Neural cell (in vitro differentiated cells): ENCODE measurements around the gene AGRN. TPM values are rescaled to one million over a fixed set of nuclear protein-coding genes. Genes with fewer than 3 reads are reported as not detected.

Source experiments
- H2AFZ ChIP-seq: fragments of 200-600, 300-800 bp; sonication (generic), shearing (Covaris generic); 2 replicates; pipeline ENCODE4 v1.6.0; 2014; ENCODE audit warnings: low read depth, mild to moderate bottlenecking, antibody characterized with exemption, low read length, moderate library complexity
- H3F3A ChIP-seq: fragments of 200-600 bp; shearing (Covaris generic); 2 replicates; pipeline ENCODE4 v1.6.1; 2016; ENCODE audit warnings: mild to moderate bottlenecking, moderate library complexity, mixed read lengths, antibody characterized with exemption, low read length; ENCODE audit not compliant: insufficient read depth, poor library complexity, severe bottlenecking
- H3K27ac ChIP-seq: fragments of 200-600, 300-800 bp; sonication (generic), shearing (Covaris generic); 2 replicates; pipeline ENCODE4 v1.5.1; 2014; ENCODE audit warnings: mild to moderate bottlenecking, low read length, moderate library complexity
- H3K27me3 ChIP-seq: fragments of 300-800, 200-600 bp; sonication (generic), shearing (Covaris generic); 2 replicates; pipeline ENCODE4 v1.6.0; 2014; ENCODE audit warnings: mild to moderate bottlenecking, low read depth, low read length, moderate library complexity; ENCODE audit not compliant: insufficient read depth
- H3K36me3 ChIP-seq: fragments of 300-800, 200-600 bp; sonication (generic), shearing (Covaris generic); 2 replicates; pipeline ENCODE4 v1.5.1; 2014; ENCODE audit warnings: mild to moderate bottlenecking, antibody characterized with exemption, low read length, moderate library complexity; ENCODE audit not compliant: insufficient read depth
- H3K4me2 ChIP-seq: fragments of 300-800, 200-600 bp; sonication (generic), shearing (Covaris generic); 2 replicates; pipeline ENCODE4 v1.6.0; 2014; ENCODE audit warnings: mild to moderate bottlenecking, low read length
- H3K4me3 ChIP-seq: fragments of 300-800, 200-600 bp; sonication (generic), shearing (Covaris generic); 2 replicates; pipeline ENCODE4 v1.5.1; 2014; ENCODE audit warnings: mild to moderate bottlenecking, low read length, moderate library complexity
- H3K79me2 ChIP-seq: fragments of 200-600 bp; shearing (Covaris generic); replicated peaks from 2 replicates; pipeline ENCODE4 v1.6.0; 2014; ENCODE audit warnings: mild to moderate bottlenecking, low read length, moderate library complexity; ENCODE audit not compliant: insufficient read depth
- H3K9ac ChIP-seq: fragments of 300-800, 200-600 bp; sonication (generic), shearing (Covaris generic); 2 replicates; pipeline ENCODE4 v1.6.1; 2016; ENCODE audit warnings: mild to moderate bottlenecking, low read length, mixed read lengths
- H3K9me2 ChIP-seq: fragments of 200-600 bp; shearing (Covaris generic); 2 replicates; pipeline ENCODE4 v1.6.1; 2016; ENCODE audit warnings: mild to moderate bottlenecking, low read length, mixed read lengths; ENCODE audit not compliant: insufficient read depth
- H3K9me3 ChIP-seq: fragments of 200-600, 300-800 bp; sonication (generic), shearing (Covaris generic); 2 replicates; pipeline ENCODE4 v1.6.1; 2016; ENCODE audit warnings: mild to moderate bottlenecking, mixed run types, low read length, moderate library complexity, mixed read lengths
- H4K20me1 ChIP-seq: fragments of 200-600 bp; shearing (Covaris generic); 2 replicates; pipeline ENCODE4 v1.6.1; 2016; ENCODE audit warnings: mild to moderate bottlenecking, mixed run types; ENCODE audit not compliant: insufficient read depth
- EP300 ChIP-seq: fragments of 450-650 bp; conservative IDR thresholded peaks from 2 replicates; pipeline ENCODE4 v1.6.1; 2014; ENCODE audit warnings: antibody characterized with exemption, mild to moderate bottlenecking, moderate library complexity; ENCODE audit not compliant: poor library complexity, severe bottlenecking
- EZH2 ChIP-seq: fragments of 200-600, 300-800 bp; shearing (Covaris generic), sonication (generic); IDR thresholded peaks from 2 replicates; pipeline ENCODE4 v1.6.1; 2014; ENCODE audit warnings: antibody characterized with exemption, low read length, borderline replicate concordance, mild to moderate bottlenecking; ENCODE audit not compliant: insufficient read depth, poor library complexity, severe bottlenecking
- MXI1 ChIP-seq: fragments of 450-650 bp; conservative IDR thresholded peaks from 2 replicates; pipeline ENCODE4 v1.6.1; 2014; ENCODE audit warnings: antibody characterized with exemption, mild to moderate bottlenecking; ENCODE audit not compliant: poor library complexity, severe bottlenecking
- POLR2AphosphoS5 ChIP-seq: IDR thresholded peaks from 2 replicates; pipeline ENCODE4 v1.6.1; 2012
- RAD21 ChIP-seq: fragments of 450-650 bp; conservative IDR thresholded peaks from 2 replicates; pipeline ENCODE4 v1.6.1; 2014; ENCODE audit warnings: antibody characterized with exemption, mild to moderate bottlenecking, moderate library complexity
- SMC3 ChIP-seq: fragments of 450-650 bp; conservative IDR thresholded peaks from 2 replicates; pipeline ENCODE4 v1.6.1; 2014; ENCODE audit warnings: antibody characterized with exemption, mild to moderate bottlenecking, moderate library complexity; ENCODE audit not compliant: poor library complexity
- TAF1 ChIP-seq: IDR thresholded peaks from 2 replicates; pipeline ENCODE4 v1.6.1; 2012; ENCODE audit warnings: low read depth
- polyA plus RNA-seq: library from polyadenylated mRNA; depleted of rRNA; stranded (reverse); fragments of >200 nt; gene quantifications from 2 replicates; pipeline ENCODE4 v1.2.3, GENCODE V29; 2014
- TF ChIP-seq, protein P1 (sequence below): IDR thresholded peaks from 2 replicates; pipeline ENCODE4 v1.6.1; 2012; ENCODE audit warnings: borderline replicate concordance
- TF ChIP-seq, protein P2 (sequence below): fragments of 450-650 bp; IDR thresholded peaks from 2 replicates; pipeline ENCODE4 v1.5.1; 2014; ENCODE audit warnings: antibody characterized with exemption, mild to moderate bottlenecking, moderate library complexity; ENCODE audit not compliant: poor library complexity, severe bottlenecking

Gene AGRN
- polyA plus RNA-seq, 1 donor from 2014 or later: 104 TPM

DNA sequence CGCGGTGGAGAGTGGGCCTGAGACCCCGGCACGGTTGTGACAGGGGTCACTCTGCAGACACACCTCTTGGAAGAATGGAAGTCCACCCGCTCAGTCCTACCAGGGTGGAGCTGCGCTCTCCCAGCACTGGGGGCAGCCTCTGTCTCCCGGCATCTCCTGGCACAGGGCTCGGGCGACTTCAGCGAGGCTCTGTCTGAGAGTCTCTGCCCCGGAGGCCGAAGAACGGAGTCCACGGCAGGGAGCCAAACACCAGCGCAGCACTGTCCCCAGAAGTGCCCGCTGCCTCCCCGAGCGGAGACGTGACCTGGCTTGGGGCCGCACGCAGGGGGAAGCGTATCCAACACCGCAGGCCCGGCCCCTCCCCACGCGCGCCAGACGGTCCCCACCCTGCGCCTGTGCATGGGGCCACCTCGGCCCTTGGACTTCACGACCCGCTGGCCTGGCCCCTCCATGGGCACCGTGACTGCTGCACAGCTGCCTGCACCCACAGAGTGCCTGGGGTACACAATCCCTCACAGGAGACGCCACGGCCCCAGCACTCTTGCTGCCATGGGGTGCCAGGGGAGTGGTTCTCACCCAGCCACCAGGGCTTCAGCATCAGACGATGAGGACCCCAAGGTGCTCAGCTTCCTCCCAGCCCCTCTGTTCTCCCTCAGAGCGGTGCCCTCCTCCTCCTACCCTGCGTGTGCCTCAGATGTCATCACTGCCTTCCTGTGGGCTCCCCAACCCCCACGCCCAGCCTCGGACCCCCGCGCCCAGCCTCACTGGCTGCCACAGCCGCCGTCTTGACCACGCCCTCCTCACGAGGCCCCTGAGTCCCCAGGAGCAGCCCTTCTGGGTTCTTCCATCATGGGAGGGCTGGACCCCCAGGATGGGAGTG, 69.1 kb downstream of the AGRN start:
- Histone ChIP-seq H3K27ac (no peak overlapping the region), H3K27me3 (no peaks in the 10 kb centered on the region), H3K79me2 (no peaks in the 10 kb centered on the region), H3K36me3 (no peaks in the 10 kb centered on the region), H3K9me2 (no peaks in the 10 kb centered on the region), H3K4me3 (no peak overlapping the region), H3K9ac (no peak overlapping the region), H4K20me1 (no peaks in the 10 kb centered on the region), H3K4me2 (no peak overlapping the region), H3F3A (no peaks in the 10 kb centered on the region), H2AFZ (no peak overlapping the region), H3K9me3 (no peaks in the 10 kb centered on the region)
- no peak for TF ChIP-seq POLR2AphosphoS5
- no peak for TF ChIP-seq EP300
- TF ChIP-seq, protein P1, sequence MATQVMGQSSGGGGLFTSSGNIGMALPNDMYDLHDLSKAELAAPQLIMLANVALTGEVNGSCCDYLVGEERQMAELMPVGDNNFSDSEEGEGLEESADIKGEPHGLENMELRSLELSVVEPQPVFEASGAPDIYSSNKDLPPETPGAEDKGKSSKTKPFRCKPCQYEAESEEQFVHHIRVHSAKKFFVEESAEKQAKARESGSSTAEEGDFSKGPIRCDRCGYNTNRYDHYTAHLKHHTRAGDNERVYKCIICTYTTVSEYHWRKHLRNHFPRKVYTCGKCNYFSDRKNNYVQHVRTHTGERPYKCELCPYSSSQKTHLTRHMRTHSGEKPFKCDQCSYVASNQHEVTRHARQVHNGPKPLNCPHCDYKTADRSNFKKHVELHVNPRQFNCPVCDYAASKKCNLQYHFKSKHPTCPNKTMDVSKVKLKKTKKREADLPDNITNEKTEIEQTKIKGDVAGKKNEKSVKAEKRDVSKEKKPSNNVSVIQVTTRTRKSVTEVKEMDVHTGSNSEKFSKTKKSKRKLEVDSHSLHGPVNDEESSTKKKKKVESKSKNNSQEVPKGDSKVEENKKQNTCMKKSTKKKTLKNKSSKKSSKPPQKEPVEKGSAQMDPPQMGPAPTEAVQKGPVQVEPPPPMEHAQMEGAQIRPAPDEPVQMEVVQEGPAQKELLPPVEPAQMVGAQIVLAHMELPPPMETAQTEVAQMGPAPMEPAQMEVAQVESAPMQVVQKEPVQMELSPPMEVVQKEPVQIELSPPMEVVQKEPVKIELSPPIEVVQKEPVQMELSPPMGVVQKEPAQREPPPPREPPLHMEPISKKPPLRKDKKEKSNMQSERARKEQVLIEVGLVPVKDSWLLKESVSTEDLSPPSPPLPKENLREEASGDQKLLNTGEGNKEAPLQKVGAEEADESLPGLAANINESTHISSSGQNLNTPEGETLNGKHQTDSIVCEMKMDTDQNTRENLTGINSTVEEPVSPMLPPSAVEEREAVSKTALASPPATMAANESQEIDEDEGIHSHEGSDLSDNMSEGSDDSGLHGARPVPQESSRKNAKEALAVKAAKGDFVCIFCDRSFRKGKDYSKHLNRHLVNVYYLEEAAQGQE: no peak
- no peak for TF ChIP-seq TAF1
- no peak for TF ChIP-seq RAD21
- TF ChIP-seq SMC3: no peak
- TF ChIP-seq, protein P2, sequence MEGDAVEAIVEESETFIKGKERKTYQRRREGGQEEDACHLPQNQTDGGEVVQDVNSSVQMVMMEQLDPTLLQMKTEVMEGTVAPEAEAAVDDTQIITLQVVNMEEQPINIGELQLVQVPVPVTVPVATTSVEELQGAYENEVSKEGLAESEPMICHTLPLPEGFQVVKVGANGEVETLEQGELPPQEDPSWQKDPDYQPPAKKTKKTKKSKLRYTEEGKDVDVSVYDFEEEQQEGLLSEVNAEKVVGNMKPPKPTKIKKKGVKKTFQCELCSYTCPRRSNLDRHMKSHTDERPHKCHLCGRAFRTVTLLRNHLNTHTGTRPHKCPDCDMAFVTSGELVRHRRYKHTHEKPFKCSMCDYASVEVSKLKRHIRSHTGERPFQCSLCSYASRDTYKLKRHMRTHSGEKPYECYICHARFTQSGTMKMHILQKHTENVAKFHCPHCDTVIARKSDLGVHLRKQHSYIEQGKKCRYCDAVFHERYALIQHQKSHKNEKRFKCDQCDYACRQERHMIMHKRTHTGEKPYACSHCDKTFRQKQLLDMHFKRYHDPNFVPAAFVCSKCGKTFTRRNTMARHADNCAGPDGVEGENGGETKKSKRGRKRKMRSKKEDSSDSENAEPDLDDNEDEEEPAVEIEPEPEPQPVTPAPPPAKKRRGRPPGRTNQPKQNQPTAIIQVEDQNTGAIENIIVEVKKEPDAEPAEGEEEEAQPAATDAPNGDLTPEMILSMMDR: no peak
- TF ChIP-seq MXI1: no peak
- no peak for TF ChIP-seq EZH2

DNA sequence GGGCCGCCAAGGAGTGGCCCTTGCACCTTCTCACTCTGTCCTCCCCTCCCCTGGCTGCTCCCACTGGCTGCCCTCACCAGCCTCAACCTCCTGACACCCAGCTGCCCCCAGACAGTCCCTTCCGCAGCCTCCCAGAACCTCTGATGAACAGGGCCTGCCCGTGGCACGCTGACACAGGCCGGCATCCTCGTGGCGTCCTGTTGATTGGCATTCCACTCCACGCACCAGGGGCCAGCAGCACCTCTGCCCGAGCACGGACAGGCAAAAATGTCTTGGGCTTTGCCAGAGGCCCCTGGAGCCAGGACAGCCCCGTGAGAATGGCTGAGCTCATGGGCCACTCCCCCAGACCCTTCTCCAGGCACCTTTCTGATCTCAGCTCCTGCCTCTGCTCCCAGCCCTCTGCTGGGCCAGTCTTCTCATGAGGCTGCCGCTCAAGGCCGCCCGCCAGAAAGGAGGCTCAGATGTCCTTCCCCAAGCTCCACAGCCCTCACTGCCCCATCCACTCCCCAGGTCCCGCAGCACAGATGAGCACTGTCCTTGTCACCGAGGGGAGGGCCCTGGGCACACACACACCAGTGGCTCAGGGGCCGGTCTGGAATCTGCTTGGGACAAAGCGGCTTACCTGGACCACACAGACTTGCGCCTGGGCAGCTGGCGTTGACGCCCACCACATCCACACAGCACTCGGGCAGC, 70.0 kb downstream of the AGRN start:
- Histone ChIP-seq H3K79me2 (no peaks in the 10 kb centered on the region), H3K9ac (no peak overlapping the region), H3K4me2 (no peak overlapping the region), H3F3A (no peaks in the 10 kb centered on the region), H4K20me1 (no peaks in the 10 kb centered on the region), H3K36me3 (no peaks in the 10 kb centered on the region), H3K9me2 (no peaks in the 10 kb centered on the region), H3K9me3 (no peaks in the 10 kb centered on the region), H3K27me3 (no peaks in the 10 kb centered on the region), H3K27ac (no peak overlapping the region), H3K4me3 (no peak overlapping the region), H2AFZ (no peak overlapping the region)
- TF ChIP-seq EZH2: no peak
- TF ChIP-seq RAD21: no peak
- TF ChIP-seq, protein P2: no peak
- no peak for TF ChIP-seq EP300
- TF ChIP-seq, protein P1: no peak
- no peak for TF ChIP-seq POLR2AphosphoS5
- TF ChIP-seq MXI1: no peak
- TF ChIP-seq TAF1: no peak
- no peak for TF ChIP-seq SMC3
